ENCODE results near the gene NPAS2.

DNA sequence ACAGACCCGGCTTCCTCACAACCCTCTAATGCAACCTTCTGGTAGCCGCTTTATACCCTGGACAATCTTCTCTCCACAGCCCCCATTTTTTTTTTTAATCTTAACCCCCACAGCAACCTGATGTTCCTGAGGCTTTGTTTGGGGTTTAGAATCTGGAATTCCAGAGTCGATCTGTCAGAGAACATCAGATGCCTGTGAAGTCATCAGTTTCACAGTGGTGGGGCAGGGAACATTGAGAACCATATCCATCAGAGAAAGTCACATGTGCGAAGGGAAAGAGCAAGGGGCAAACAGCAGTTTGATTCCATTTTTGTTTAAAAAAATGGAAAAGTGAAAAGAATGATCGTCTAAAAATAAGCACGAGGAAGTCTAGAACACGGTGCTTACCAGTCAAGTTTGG, 20.6 kb downstream of the NPAS2 start:
- TF ChIP-seq, protein P1, sequence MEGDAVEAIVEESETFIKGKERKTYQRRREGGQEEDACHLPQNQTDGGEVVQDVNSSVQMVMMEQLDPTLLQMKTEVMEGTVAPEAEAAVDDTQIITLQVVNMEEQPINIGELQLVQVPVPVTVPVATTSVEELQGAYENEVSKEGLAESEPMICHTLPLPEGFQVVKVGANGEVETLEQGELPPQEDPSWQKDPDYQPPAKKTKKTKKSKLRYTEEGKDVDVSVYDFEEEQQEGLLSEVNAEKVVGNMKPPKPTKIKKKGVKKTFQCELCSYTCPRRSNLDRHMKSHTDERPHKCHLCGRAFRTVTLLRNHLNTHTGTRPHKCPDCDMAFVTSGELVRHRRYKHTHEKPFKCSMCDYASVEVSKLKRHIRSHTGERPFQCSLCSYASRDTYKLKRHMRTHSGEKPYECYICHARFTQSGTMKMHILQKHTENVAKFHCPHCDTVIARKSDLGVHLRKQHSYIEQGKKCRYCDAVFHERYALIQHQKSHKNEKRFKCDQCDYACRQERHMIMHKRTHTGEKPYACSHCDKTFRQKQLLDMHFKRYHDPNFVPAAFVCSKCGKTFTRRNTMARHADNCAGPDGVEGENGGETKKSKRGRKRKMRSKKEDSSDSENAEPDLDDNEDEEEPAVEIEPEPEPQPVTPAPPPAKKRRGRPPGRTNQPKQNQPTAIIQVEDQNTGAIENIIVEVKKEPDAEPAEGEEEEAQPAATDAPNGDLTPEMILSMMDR (IDR thresholded peaks at IDR 0.05; ENCODE audit: low read length), result no peak
- TF ChIP-seq EZH2 (optimal IDR thresholded peaks at IDR 0.05; ENCODE audit: low read depth, low read length) (no peak), EZH2phosphoT487 (IDR thresholded peaks at IDR 0.05; ENCODE audit: low read length) (no peak)

Measured in MM.1S (cell line).